WTC11 (cell line): ENCODE data around the gene LYSMD1. TPM values are rescaled to one million over a fixed set of nuclear protein-coding genes. Genes with fewer than 3 reads are reported as not detected.

Source experiments
- ATAC-seq: fragments of 200-7000 bp; cut with Tn5 transposase; 2 replicates; pipeline ENCODE4 v1.10.0; 2021; ENCODE audit warnings: mild to moderate bottlenecking, moderate library complexity
- CTCF ChIA-PET: fragments of 300-600 bp; sonication (Branson Sonifier 250); formaldehyde crosslinking; loops from one replicate; lab custom pipeline; 2021; ENCODE audit warnings: antibody characterized with exemption; lab: Charles Lee
- POLR2A ChIA-PET: fragments of 350-600 bp; sonication (Branson Sonifier 250); formaldehyde crosslinking; loops from one replicate; lab custom pipeline; 2021; ENCODE audit warnings: antibody characterized with exemption; lab: Charles Lee
- DNase-seq: peaks from one replicate; pipeline ENCODE4 v3.0.0; 2021; ENCODE audit warnings: low spot score
- H3K27ac Mint-ChIP-seq: 2 replicates; pipeline ENCODE4 v1.8.0; 2021; ENCODE audit warnings: mixed read lengths
- H3K27me3 Mint-ChIP-seq: 2 replicates; pipeline ENCODE4 v1.8.0; 2021; ENCODE audit warnings: low read depth, mild to moderate bottlenecking, moderate library complexity, mixed read lengths
- H3K36me3 Mint-ChIP-seq: 2 replicates; pipeline ENCODE4 v1.8.0; 2021; ENCODE audit warnings: mixed read lengths
- H3K4me1 Mint-ChIP-seq: 2 replicates; pipeline ENCODE4 v1.8.0; 2022; ENCODE audit warnings: mixed read lengths
- H3K4me3 Mint-ChIP-seq: 2 replicates; pipeline ENCODE4 v1.8.0; 2021; ENCODE audit warnings: mild to moderate bottlenecking, moderate library complexity, mixed read lengths
- H3K9me3 Mint-ChIP-seq: 2 replicates; pipeline ENCODE4 v1.8.0; 2021; ENCODE audit warnings: mixed read lengths
- AFF4 ChIP-seq: sonication (generic); formaldehyde crosslinking; IDR thresholded peaks from 2 replicates; pipeline ENCODE4 v1.8.1; 2023; ENCODE audit warnings: mild to moderate bottlenecking, missing genetic modification reagents, borderline replicate concordance
- AR ChIP-seq: fragments of 250-450 bp; sonication (Bioruptor Pico); IDR thresholded peaks from 2 replicates; pipeline ENCODE4 v1.9.0; 2021; ENCODE audit warnings: mild to moderate bottlenecking
- ARID4B ChIP-seq: sonication (generic); formaldehyde crosslinking; IDR thresholded peaks from 2 replicates; pipeline ENCODE4 v1.8.0; 2023; ENCODE audit warnings: missing genetic modification reagents, mild to moderate bottlenecking, borderline replicate concordance
- CREM ChIP-seq: sonication (generic); formaldehyde crosslinking; IDR thresholded peaks from 2 replicates; pipeline ENCODE4 v1.8.1; 2022; ENCODE audit warnings: mild to moderate bottlenecking, missing genetic modification reagents, moderate library complexity
- E2F4 ChIP-seq: sonication (generic); formaldehyde crosslinking; IDR thresholded peaks from 2 replicates; pipeline ENCODE4 v1.8.1; 2022; ENCODE audit warnings: low read depth, mild to moderate bottlenecking, moderate library complexity, missing genetic modification reagents, borderline replicate concordance
- FOXP4 ChIP-seq: sonication (generic); formaldehyde crosslinking; IDR thresholded peaks from 2 replicates; pipeline ENCODE4 v1.8.0; 2022; ENCODE audit warnings: mild to moderate bottlenecking, missing genetic modification reagents
- NR2C2 ChIP-seq: sonication (generic); formaldehyde crosslinking; IDR thresholded peaks from 2 replicates; pipeline ENCODE4 v1.8.0; 2022; ENCODE audit warnings: mild to moderate bottlenecking, missing genetic modification reagents
- SMAD3 ChIP-seq: sonication (generic); formaldehyde crosslinking; IDR thresholded peaks from 2 replicates; pipeline ENCODE4 v1.8.0; 2022; ENCODE audit warnings: missing genetic modification reagents, mild to moderate bottlenecking, borderline replicate concordance
- SP1 ChIP-seq: sonication (generic); formaldehyde crosslinking; conservative IDR thresholded peaks from 2 replicates; pipeline ENCODE4 v1.8.1; 2022; ENCODE audit warnings: missing genetic modification reagents
- TEAD4 ChIP-seq: sonication (generic); formaldehyde crosslinking; IDR thresholded peaks from 2 replicates; pipeline ENCODE4 v1.8.0; 2022; ENCODE audit warnings: mild to moderate bottlenecking, missing genetic modification reagents
- ZNF281 ChIP-seq: sonication (generic); formaldehyde crosslinking; IDR thresholded peaks from 2 replicates; pipeline ENCODE4 v1.8.0; 2023; ENCODE audit warnings: mild to moderate bottlenecking, missing genetic modification reagents
- ZNF423 ChIP-seq: fragments of 250-450 bp; sonication (Bioruptor Pico); IDR thresholded peaks from 2 replicates; pipeline ENCODE4 v2.1.2; 2022; ENCODE audit warnings: mild to moderate bottlenecking, moderate library complexity
- total RNA-seq: library from RNA; stranded (reverse); gene quantifications from 3 replicates; pipeline ENCODE4 v1.2.3, GENCODE V29; 2021

The LYSMD1 gene
- total RNA-seq, 1 experiment from 2014 or later, result 7.8 TPM

- TF ChIP-seq AR (no peak), SP1 (no peak), ZNF423 (CRISPR knock-in tag) (no peak), E2F4 (CRISPR knock-in tag) (no peak)
Measured at GRCh38 chr1:151165281-151165737, 393 bp downstream of the LYSMD1 start (continued).

GRCh38 chr1:151164732-151165280 is 896 bp downstream of the LYSMD1 start:
- DNase-seq (no peak), ATAC-seq (no peak)
- H3K9me3 Mint-ChIP-seq, result no peaks in the 10 kb centered on the region
- H3K27me3 Mint-ChIP-seq, result no peaks in the 10 kb centered on the region; the same call in 1 of the 2 replicates
- H3K4me1 Mint-ChIP-seq, result peaks cover 15% of the 10 kb centered on the region
- H3K4me3 Mint-ChIP-seq, result peak overlapping the region; percentile 99
- ChIA-PET CTCF (interaction anchor here (0.5 to 4.1 kb wide), 13 partner anchors 8 to 627 kb away, joined by 3 to 39 read pairs (median 5); partner anchors contain the start of genes C1orf56, CDC42SE1, GABPB2 and MLLT11), POLR2A (interaction anchor here (0.6 to 1.3 kb wide), 6 partner anchors 20 to 105 kb away, joined by 3 to 4 read pairs (median 3); partner anchors contain the start of gene MLLT11)
- peak overlapping the region; percentile 50 for H3K27ac Mint-ChIP-seq
- H3K36me3 Mint-ChIP-seq, result peaks cover 34% of the 10 kb centered on the region
- TF ChIP-seq NR2C2 (CRISPR knock-in tag), result no peak
- TF ChIP-seq SMAD3, result no peak
- no peak for TF ChIP-seq TEAD4
- TF ChIP-seq CREM (CRISPR knock-in tag), result no peak
- no peak for TF ChIP-seq ZNF281 (CRISPR knock-in tag)
- no peak for TF ChIP-seq AFF4 (CRISPR knock-in tag)
- TF ChIP-seq ARID4B, result no peak
- no peak for TF ChIP-seq FOXP4 (CRISPR knock-in tag)
